MM.1S (cell line): Measurements from ENCODE around the gene KIAA1958.

Experiments used
- EZH2 ChIP-seq: fragments of 300-600 bp; sonication (generic); optimal IDR thresholded peaks from 2 replicates; pipeline ENCODE3; 2017; ENCODE audit warnings: low read depth, mild to moderate bottlenecking, antibody characterized with exemption, low read length, mixed read lengths
- EZH2phosphoT487 ChIP-seq: fragments of 300-600 bp; sonication (generic); IDR thresholded peaks from 2 replicates; pipeline ENCODE4 v1.6.1; 2018; ENCODE audit warnings: antibody characterized with exemption, low read length
- TF ChIP-seq, protein P1 (sequence below): fragments of 300-600 bp; sonication (generic); IDR thresholded peaks from 2 replicates; pipeline ENCODE4 v1.5.1; 2016; ENCODE audit warnings: antibody characterized with exemption, low read length, mixed read lengths

- TF ChIP-seq, protein P1, sequence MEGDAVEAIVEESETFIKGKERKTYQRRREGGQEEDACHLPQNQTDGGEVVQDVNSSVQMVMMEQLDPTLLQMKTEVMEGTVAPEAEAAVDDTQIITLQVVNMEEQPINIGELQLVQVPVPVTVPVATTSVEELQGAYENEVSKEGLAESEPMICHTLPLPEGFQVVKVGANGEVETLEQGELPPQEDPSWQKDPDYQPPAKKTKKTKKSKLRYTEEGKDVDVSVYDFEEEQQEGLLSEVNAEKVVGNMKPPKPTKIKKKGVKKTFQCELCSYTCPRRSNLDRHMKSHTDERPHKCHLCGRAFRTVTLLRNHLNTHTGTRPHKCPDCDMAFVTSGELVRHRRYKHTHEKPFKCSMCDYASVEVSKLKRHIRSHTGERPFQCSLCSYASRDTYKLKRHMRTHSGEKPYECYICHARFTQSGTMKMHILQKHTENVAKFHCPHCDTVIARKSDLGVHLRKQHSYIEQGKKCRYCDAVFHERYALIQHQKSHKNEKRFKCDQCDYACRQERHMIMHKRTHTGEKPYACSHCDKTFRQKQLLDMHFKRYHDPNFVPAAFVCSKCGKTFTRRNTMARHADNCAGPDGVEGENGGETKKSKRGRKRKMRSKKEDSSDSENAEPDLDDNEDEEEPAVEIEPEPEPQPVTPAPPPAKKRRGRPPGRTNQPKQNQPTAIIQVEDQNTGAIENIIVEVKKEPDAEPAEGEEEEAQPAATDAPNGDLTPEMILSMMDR = no peak
- TF ChIP-seq EZH2 (no peak), EZH2phosphoT487 (no peak)
These were observed 194.2 kb downstream of the KIAA1958 start for GRCh38 chr9:112680731-112681402.
